GM21367 (cell line): ENCODE results near the gene PGM2.

Experiments used
- ATAC-seq: cut with Tn5 transposase; IDR thresholded peaks from one replicate; pipeline ENCODE4 v1.9.1; 2021; ENCODE audit not compliant: unreplicated experiment

PGM2 gene

DNA sequence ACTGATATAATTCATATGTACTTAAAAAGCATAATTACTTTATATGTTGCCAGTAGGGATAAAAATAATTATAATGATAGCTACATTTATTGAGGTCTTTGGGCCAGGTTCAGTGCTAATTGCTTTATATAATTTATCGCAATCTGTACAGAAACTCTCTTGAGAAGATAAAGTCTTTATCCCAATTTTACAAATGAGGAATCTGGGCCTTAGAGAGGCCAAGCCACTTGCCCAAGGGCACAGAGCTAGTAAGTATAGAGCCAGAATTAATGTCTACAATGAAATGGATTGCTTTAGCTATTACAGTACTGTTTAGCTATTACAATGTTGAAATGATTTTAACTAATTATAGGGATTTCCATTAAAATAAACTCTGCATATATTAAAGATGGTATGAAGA is 33.8 kb downstream of the PGM2 start:
- ATAC-seq, result no peak

GRCh38 chr4:37862961-37863360 is 36.5 kb downstream of the PGM2 start:
- no peak for ATAC-seq

DNA sequence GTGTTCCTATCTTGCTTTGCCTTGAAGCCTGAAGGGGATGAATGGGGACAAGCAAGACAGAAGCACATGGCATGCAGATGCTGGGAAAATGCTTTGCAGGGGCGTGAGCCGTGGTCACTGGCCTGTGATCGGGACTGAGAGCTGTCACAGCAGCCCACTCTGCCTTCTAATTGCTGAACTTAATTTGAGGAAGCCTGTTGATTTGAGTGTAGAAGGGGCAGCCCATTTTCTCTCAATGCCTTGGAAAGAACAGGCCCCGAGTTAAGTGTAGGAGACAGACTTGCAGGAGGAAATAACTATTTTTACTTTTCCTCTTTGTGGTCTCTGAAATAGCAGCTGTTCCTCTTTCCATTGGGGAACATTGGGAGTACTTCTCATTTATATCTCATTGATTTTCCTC is 38.3 kb downstream of the PGM2 start:
- ATAC-seq, result no peak

DNA sequence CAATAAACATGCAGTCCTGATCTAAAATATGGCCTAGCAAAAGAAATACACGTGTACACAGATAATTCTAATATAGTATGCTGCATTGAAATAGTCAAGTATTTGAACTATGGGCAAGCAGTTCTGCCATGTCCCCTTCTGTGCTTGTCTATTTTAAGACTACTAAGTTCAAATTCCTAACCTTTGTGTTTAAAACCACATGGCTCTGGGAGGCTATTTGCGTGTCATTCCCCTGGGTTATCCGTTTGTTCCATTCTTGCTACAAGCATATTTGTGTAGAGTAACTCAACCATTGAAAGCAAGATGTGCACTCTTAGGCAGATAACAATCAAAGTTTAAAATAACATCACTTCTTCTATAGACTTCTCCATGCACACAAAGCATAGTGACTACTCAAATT is 39.0 kb downstream of the PGM2 start:
- ATAC-seq, result no peak

DNA sequence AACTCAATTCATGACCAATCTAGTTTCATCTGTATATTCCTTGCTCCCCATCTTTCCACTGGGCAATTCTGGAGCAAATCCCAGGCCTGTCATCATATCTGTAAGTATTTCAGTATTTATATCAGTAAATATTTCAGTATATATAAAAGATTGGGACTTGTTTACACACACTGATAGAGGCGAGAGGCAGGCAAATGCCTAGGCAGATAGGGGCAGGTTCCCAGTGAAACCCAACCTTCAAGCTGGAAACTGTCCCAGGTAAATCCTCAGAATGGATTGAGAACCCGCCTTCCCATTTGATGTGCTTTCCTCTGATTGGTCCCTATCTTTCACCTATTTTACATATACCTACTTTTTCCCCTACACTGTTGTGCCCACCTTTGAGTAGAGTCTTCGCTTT is 40.6 kb downstream of the PGM2 start:
- no peak for ATAC-seq

DNA sequence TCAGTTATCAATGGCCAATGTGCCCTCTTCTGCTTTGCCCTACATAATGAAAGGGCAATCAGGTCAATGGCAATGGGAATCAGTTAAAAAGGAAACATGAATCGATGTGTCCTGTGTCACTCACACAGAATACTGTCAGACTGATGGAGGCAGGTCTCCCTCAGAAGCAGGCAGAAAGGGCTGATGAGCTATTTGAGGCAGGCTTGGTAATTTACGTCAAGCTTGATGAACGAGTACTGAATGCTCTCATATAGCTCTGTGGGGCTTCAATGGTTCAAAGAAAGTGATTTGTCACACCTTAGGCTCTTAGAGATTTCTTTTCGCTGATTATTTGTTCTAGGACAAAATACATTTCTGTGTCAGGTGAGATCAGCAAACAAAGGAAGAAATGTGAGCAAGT is 41.8 kb downstream of the PGM2 start:
- ATAC-seq, result no peak

GRCh38 chr4:37872310-37872988 is 46.0 kb downstream of the PGM2 start:
- no peak for ATAC-seq

GRCh38 chr4:37873386-37873785 is 46.9 kb downstream of the PGM2 start:
- no peak for ATAC-seq

GRCh38 chr4:37876156-37876555 is 49.7 kb downstream of the PGM2 start:
- no peak for ATAC-seq

- no peak for ATAC-seq
Observed at GRCh38 chr4:37879365-37879764, 52.9 kb downstream of the PGM2 start.

DNA sequence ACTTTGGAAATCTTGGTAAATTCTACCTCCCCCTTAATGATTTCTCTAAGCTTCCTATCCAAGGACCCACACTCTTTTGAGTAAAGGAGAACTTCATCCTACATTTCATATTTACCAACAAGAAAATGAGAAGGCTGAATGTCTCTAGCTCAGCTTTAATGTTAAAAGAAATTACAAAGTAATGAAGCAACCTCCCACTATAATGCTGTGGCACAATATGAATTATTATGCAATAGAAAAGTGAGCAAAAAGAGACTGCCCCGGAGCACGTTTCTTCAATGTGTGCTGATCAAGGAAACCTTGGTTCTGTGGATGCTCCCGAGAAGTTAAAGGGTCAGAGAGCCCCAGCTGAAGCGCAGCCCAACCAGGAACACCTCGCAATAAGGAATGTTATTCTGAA is 55.3 kb downstream of the PGM2 start:
- no peak for ATAC-seq

DNA sequence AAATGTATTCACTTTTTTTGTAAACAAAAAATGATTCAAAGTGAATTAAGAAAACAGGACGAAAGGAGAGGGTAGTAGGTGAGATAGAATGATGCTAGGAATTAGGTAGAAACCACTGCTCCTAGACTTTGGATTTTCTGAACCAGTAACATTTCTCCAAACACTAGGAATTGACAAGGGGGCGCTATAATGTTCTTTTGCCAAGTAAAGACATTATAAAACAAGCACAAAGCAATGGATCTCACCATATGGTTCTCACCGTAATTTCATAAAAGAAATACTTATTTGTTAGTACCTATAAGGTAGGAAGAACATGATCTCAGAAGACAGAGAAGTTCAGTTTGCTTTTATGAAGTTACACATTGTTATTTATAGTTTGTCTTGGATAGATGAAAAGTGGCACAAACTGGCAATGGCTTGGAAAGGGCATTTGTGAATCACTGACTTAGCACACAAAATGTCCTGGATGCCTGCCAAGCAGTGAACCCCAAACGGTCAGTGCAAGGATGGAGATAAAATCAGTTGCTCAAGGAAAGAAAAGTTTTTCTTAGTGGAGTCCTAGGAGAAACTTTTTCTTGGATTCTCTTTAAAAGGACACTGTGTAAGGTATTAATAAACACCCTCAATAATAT is 56.3 kb downstream of the PGM2 start:
- no peak for ATAC-seq

- no peak for ATAC-seq
Observed at GRCh38 chr4:37884855-37885487, 58.5 kb downstream of the PGM2 start.

DNA sequence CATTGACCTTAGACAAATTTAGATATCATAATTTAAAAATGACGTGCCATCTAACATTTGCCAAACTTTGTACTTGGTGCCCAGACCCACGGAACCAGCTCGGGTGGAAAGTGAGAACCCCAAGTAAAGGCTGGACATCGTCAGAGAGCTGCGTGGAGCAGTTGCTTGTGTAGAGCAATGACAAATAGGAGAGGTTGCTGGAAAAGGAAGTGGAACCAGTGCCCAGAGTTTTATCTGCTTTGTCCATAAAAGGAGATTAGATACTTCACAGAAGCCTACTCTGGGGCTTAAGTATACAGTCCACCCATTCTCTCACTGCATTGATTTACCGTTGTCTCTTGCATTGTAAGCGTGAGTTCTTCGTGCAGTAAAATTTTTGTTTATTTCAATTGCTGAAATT is 59.0 kb downstream of the PGM2 start:
- ATAC-seq, result no peak

DNA sequence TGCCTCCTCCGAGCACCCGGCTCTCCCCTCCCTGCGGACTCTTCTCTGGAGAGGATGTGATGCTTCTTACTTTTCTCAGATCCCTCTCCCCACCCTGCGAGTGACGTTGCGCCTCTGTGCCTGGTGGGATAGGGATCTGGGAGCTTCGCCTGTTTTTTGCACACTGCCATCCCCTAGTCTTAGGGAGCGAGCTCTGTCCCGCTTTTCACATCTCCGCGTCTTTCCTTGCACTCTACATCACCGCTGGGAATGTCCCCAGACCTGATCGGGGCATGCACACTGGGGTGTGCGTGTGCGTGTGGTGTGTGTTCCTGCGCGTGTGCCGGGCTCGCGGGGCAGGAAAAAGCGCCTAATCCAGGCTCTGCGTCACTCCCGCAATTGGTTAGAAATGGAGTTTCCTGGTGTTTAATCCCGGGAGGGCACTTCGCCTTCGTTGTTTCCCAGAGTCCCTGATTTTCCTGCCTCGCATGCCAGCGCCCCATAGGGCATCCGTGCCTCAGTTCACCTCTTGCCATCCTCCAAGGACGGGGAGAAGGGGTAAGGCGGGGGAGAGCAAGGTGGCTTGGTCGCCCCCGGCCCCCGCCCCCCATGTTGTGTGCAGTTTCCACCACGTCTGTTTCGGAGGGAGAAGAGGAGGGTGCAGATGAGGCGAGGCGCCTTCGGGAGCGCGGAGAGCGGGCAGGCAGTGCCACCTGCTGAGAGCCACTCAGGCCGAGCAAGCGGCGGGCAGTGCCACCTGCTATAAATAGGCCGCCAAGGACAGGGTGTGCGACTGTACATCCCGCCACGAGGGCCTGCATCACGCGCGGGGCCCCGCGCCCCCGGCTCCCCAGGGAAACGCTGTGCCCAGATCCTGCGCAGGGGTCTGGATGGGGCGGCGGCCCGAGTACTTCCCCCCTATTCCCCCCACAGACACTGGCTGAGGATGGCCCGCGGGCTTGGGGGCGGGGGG is 63.6 kb downstream of the PGM2 start:
- ATAC-seq, result peak; percentile 0

- ATAC-seq, result peak; percentile 30
Observed at GRCh38 chr4:37890801-37891259, 64.3 kb downstream of the PGM2 start, which contains the start of gene TBC1D1. Gene TBC1D1, plus strand, starts transcription at chr4:37891084. Its CDS starts 11,012 bp downstream, at chr4:37902096.

DNA sequence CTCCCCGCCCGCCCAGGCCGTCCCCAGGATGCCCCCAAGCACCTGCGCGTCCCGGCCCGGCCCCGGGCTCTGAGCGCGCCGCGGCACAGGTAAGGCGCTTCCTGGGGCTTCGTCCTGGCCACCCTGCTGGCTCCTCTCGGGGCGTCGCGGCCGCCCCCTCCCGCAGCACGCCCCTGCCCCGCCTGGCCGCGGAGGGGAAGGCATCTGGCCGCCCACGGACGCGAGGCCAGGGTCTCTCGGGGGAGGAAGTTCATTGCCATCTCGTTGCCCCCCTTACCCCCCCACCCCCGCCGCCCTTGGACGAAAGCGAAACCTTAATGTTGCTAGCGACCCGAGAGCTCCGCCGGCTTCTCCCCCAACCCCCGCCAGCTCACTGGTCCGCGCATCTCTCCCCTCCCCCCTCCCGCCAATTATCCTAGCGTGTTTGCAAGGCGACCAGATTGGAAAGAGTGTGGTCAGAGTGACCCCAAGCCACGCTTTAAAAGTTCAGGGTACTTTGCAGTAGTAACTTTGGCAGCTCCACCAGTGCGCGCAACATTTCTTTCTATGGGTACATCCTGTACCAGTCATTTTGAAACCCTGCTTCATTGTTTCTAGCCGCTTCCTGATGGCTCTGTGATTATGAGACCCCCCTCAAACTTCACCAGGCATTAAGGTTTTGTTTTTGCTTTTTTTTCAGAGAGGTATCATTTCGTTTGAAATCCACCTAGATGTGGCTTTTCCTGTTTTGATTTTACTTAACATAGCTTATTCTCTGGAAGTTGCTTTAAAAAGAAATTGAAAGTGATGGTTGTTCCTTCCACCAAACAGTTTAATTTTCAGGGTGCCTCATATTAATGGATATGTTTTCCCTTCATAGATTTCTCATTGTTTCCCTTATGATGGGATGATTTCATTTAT is 65.0 kb downstream of the PGM2 start:
- ATAC-seq, result peak; percentile 50

DNA sequence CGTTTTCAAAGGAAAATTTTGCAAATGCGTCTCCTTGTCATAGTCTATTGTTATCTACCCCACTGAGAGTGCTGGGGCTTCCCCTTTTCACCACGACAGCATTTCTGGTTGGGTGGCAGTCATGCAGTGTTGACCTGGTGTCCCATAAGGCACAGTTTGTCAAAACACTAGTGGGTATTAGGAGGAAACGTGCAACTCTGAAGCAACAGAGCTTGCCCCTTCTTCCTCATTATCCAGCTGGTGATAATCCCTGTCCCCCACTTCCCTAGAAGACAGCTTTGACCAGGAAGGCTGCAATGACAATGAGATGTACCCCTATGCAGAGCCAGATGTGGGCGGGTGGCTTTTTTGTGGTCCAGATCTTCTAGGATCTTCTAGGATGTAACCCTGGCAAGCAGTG is 66.2 kb downstream of the PGM2 start:
- ATAC-seq, result peak; percentile 49

DNA sequence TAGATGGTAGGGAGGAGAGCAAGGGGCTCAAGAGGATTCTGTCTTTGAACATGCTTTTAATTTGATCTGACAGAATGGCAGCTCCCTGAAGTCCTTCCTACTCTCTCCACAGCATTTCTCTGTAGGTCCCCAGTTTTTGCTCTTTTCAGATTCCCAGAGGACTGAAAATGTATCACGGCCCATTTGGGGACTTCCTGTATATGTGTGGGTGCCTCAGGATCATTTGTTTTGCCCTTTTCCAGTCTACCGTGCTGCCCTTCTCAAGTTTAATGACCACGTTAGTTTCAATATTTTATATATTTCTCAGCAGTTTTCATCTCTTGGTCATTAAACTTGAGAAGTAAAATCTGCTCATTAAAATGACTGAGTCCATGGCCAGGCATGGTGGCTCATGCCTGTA is 66.7 kb downstream of the PGM2 start:
- ATAC-seq, result no peak

GRCh38 chr4:37895271-37895670 is 68.8 kb downstream of the PGM2 start:
- no peak for ATAC-seq
